ENCODE results near the gene CD96. TPM values are rescaled to one million over a fixed set of nuclear protein-coding genes. Genes with fewer than 3 reads are reported as not detected.

The CD96 gene
- total RNA-seq, 1 donor from 2014 or later: 0.17 TPM

DNA sequence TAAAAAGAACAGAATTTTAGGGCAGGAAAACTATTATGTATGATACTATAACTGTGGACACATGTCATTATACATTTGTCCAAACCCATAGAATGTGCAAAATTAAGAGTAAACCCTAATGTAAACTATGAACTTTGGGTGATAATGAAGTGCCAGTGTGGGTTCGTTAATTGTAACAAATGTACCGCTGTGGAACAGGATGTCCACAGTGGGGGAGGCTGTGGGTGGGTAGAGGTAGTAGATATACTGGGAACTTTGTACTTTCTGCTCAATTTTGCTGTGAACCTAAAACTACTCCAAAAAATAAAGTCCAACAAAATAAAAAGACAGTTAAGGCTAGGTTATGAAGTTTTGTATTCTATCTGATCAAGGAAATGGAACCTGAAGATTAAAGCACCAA, 24.8 kb downstream of the CD96 start:
- Mint-ChIP-seq H3K36me3 (ENCODE audit: low read depth) (no peaks in the 10 kb centered on the region), H3K4me3 (ENCODE audit: unreplicated experiment) (no peak overlapping the region), H3K27me3 (ENCODE audit: low read depth) (peaks cover 17% of the 10 kb centered on the region), H3K27ac (ENCODE audit: unreplicated experiment) (no peak overlapping the region), H3K4me1 (ENCODE audit: low read depth) (peaks cover 9% of the 10 kb centered on the region), H3K9me3 (ENCODE audit: low read depth) (no peaks in the 10 kb centered on the region)
- TF ChIP-seq, protein P1, sequence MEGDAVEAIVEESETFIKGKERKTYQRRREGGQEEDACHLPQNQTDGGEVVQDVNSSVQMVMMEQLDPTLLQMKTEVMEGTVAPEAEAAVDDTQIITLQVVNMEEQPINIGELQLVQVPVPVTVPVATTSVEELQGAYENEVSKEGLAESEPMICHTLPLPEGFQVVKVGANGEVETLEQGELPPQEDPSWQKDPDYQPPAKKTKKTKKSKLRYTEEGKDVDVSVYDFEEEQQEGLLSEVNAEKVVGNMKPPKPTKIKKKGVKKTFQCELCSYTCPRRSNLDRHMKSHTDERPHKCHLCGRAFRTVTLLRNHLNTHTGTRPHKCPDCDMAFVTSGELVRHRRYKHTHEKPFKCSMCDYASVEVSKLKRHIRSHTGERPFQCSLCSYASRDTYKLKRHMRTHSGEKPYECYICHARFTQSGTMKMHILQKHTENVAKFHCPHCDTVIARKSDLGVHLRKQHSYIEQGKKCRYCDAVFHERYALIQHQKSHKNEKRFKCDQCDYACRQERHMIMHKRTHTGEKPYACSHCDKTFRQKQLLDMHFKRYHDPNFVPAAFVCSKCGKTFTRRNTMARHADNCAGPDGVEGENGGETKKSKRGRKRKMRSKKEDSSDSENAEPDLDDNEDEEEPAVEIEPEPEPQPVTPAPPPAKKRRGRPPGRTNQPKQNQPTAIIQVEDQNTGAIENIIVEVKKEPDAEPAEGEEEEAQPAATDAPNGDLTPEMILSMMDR (IDR thresholded peaks at IDR 0.05): no peak
- no peak for DNase-seq (ENCODE audit: low spot score)

DNA sequence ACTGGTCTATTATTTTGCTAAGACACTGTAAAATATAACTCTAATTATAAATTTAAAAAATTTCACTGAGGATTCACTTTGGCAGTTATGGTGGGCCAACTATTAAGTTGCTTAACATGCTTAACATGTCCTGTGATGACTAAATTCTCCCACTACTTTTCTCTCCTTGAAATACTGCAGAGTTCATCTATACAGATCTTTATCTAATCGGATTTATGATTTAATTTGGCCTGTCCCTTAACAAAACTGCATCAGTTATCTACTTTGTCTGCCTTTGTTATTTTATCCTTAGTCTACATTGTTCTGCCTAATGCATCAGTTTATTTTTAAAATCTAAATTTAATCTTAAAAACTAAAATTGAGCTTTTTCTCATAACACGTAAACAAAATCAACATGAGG, 26.4 kb downstream of the CD96 start:
- Mint-ChIP-seq H3K4me3 (ENCODE audit: unreplicated experiment) (no peak overlapping the region), H3K4me1 (ENCODE audit: low read depth) (peaks cover 9% of the 10 kb centered on the region), H3K27ac (ENCODE audit: unreplicated experiment) (no peak overlapping the region), H3K27me3 (ENCODE audit: low read depth) (peaks cover 16% of the 10 kb centered on the region), H3K9me3 (ENCODE audit: low read depth) (no peaks in the 10 kb centered on the region), H3K36me3 (ENCODE audit: low read depth) (no peaks in the 10 kb centered on the region)
- TF ChIP-seq, protein P1 (IDR thresholded peaks at IDR 0.05): no peak
- no peak for DNase-seq (ENCODE audit: low spot score)

- peaks cover 9% of the 10 kb centered on the region for H3K4me1 Mint-ChIP-seq (ENCODE audit: low read depth)
- H3K36me3 Mint-ChIP-seq (ENCODE audit: low read depth): no peaks in the 10 kb centered on the region
- TF ChIP-seq, protein P1 (IDR thresholded peaks at IDR 0.05): no peak
- H3K27ac Mint-ChIP-seq (ENCODE audit: unreplicated experiment): no peak overlapping the region
- H3K9me3 Mint-ChIP-seq (ENCODE audit: low read depth): no peaks in the 10 kb centered on the region
- DNase-seq (ENCODE audit: low spot score): no peak
- peaks cover 17% of the 10 kb centered on the region for H3K27me3 Mint-ChIP-seq (ENCODE audit: low read depth)
- no peak overlapping the region for H3K4me3 Mint-ChIP-seq (ENCODE audit: unreplicated experiment)
These were observed 26.9 kb downstream of the CD96 start for GRCh38 chr3:111568911-111569310.

DNA sequence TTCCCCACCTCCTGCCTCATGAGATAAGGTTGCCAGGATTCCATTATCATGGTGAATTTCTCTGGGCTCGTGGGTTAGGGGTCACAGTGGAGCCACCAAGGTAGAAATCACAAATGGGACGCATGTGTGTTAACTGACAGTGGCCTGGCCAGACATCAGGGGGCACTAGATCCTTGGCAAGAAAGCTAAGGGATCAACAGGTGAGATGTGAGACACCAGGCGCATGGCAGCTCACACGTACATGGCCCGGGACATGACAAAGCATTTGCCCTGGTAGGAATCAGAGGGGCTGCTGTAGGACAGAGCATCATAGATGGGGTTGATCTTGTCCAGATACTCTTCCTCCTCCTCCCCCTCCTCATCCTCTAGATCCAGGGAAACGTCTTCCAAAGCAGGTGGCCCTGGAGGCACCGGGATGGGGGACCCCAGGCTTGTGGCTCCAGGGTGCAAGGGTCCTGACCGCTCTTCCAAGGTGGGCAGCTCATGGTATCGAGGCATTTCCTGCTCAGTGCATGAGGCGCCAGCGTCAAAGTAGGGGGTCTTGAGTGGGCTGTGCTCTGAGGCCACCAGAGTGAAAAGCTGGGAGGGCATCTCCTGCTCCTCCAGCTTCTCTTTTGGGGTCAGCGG, 28.5 kb downstream of the CD96 start:
- H3K4me3 Mint-ChIP-seq (ENCODE audit: unreplicated experiment): no peak overlapping the region
- H3K27ac Mint-ChIP-seq (ENCODE audit: unreplicated experiment): no peak overlapping the region
- H3K4me1 Mint-ChIP-seq (ENCODE audit: low read depth): peaks cover 9% of the 10 kb centered on the region
- no peaks in the 10 kb centered on the region for H3K9me3 Mint-ChIP-seq (ENCODE audit: low read depth)
- H3K36me3 Mint-ChIP-seq (ENCODE audit: low read depth): no peaks in the 10 kb centered on the region
- TF ChIP-seq, protein P1 (IDR thresholded peaks at IDR 0.05): no peak
- peaks cover 9% of the 10 kb centered on the region for H3K27me3 Mint-ChIP-seq (ENCODE audit: low read depth)
- DNase-seq (ENCODE audit: low spot score): no peak

DNA sequence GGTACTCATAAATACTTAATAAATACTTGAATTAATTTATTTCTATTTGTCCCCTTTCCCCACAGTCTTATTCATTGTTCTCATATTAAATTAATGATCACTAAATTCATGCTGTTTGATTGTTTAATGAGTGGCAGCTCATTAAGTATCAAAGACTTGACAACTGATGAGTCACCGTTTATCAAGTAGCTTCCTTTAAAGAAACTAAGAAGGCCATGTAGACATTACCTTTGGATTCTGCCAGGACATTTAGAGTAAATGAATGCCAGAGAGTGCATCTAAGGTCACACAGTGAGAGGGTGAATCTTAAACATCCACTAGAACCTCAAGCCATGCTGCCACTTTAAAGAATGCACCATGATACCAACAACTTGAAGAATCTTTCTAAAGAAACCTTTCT, 29.3 kb downstream of the CD96 start:
- DNase-seq (ENCODE audit: low spot score): no peak
- TF ChIP-seq, protein P1 (IDR thresholded peaks at IDR 0.05): no peak
- Mint-ChIP-seq H3K4me3 (ENCODE audit: unreplicated experiment) (no peak overlapping the region), H3K36me3 (ENCODE audit: low read depth) (no peaks in the 10 kb centered on the region), H3K9me3 (ENCODE audit: low read depth) (no peaks in the 10 kb centered on the region), H3K27me3 (ENCODE audit: low read depth) (peaks cover 6% of the 10 kb centered on the region), H3K4me1 (ENCODE audit: low read depth) (peaks cover 9% of the 10 kb centered on the region), H3K27ac (ENCODE audit: unreplicated experiment) (no peak overlapping the region)
